Vagina (tissue), 2 donors: Measurements from ENCODE around the gene IREB2.

Experiments
- POLR2A ChIP-seq, 2 donors: fragments of 450-650 bp; IDR thresholded peaks; one replicate each; pipeline ENCODE4 v1.6.1; 2017; ENCODE audit warnings: antibody characterized with exemption in 2 of 2, mild to moderate bottlenecking in 2 of 2, moderate library complexity in 2 of 2
- POLR2AphosphoS5 ChIP-seq, 2 donors: sonication (generic); formaldehyde crosslinking; IDR thresholded peaks; one replicate each; pipeline ENCODE4 v1.9.0; 2017; ENCODE audit warnings: antibody characterized with exemption in 2 of 2, mild to moderate bottlenecking in 2 of 2, low read depth in 1 of 2; ENCODE audit not compliant: insufficient read depth in 1 of 2
- TF ChIP-seq, protein P1 (sequence below), 3 experiments: fragments of 450-650 bp in 2 of 3; fragments of 200-600 bp in 1 of 3; sonication (generic) in 1 of 3; IDR thresholded peaks; one replicate each; pipeline ENCODE4 v1.5.1; 2017 to 2019; ENCODE audit warnings: antibody characterized with exemption in 3 of 3, mild to moderate bottlenecking in 2 of 3, moderate library complexity in 2 of 3

DNA sequence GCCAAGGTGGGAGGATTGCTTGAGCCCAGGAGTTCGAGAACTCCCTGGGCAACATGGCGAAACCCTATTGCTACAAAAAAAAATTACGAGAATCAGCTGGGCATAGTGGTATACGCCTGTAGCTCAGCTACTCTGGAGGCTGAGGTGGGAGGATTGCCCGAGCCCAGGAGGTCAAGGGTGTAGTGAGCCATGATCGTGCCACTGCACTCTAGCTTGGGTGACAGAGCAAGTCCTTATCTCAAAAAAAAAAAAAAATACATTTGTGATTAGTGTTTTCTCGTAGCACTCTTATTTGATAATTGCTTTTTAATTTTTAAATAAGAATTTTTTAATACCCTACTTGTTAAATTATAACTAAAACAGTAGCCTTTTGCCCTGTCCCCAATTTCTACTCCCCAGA is 18.4 kb downstream of the IREB2 start:
- TF ChIP-seq, protein P1, sequence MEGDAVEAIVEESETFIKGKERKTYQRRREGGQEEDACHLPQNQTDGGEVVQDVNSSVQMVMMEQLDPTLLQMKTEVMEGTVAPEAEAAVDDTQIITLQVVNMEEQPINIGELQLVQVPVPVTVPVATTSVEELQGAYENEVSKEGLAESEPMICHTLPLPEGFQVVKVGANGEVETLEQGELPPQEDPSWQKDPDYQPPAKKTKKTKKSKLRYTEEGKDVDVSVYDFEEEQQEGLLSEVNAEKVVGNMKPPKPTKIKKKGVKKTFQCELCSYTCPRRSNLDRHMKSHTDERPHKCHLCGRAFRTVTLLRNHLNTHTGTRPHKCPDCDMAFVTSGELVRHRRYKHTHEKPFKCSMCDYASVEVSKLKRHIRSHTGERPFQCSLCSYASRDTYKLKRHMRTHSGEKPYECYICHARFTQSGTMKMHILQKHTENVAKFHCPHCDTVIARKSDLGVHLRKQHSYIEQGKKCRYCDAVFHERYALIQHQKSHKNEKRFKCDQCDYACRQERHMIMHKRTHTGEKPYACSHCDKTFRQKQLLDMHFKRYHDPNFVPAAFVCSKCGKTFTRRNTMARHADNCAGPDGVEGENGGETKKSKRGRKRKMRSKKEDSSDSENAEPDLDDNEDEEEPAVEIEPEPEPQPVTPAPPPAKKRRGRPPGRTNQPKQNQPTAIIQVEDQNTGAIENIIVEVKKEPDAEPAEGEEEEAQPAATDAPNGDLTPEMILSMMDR (IDR thresholded peaks at IDR 0.05) = no peak
- TF ChIP-seq POLR2A (IDR thresholded peaks at IDR 0.05) = no peak
- TF ChIP-seq POLR2AphosphoS5 (IDR thresholded peaks at IDR 0.05; ENCODE audit: insufficient read depth in 1 of 2, low read depth in 1 of 2) = no peak
